Measurements from ENCODE around the gene GNB2. TPM values are rescaled to one million over a fixed set of nuclear protein-coding genes. Genes with fewer than 3 reads are reported as not detected.

GNB2 gene
- total and polyA plus RNA-seq, 2 of the 13 experiments (the other 11 are each of a cell fraction or from before 2014, with no cell fraction given): 48.3 to 67.1 TPM

DNA sequence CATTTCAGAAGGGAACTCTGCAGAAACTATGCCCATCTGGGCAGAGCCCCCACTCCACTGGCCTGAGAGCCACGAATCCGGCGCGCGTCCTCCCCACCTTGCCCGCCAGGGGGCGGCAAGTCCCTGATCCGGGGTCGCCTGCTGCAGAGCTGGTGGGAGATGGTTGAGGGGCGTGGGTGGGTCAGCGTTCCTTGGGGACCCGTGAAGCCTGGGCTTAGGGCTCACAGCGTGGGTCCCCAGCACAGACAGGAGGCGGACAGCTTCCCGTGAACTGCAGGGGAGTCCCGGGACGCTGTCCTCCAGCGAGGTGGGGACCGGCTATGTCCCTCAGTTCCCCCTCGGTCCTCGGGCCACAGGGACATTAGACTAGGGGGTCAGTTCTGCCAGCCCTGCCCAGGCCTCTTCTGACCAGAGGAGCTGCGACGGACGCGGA, 31.8 kb downstream of the GNB2 start (continued):
- TF ChIP-seq ZNF256 (CRISPR knock-in tag; conservative IDR thresholded peaks at IDR 0.05) (peak; percentile 69; the same call in 1 of the 2 replicates), ISL2 (CRISPR knock-in tag; IDR thresholded peaks at IDR 0.05) (0 out of 2 replicates have a peak, but pooled peaks have one; percentile 41), ZNF709 (CRISPR knock-in tag; IDR thresholded peaks at IDR 0.05) (peak; percentile 90; the same call in 1 of the 2 replicates), HOXA3 (CRISPR knock-in tag; IDR thresholded peaks at IDR 0.05) (peak; percentile 19; the same call in 1 of the 2 replicates), RARG (CRISPR knock-in tag; IDR thresholded peaks at IDR 0.05; ENCODE audit: low read depth) (0 out of 2 replicates have a peak, but pooled peaks have one; percentile 67), TRAFD1 (CRISPR knock-in tag; IDR thresholded peaks at IDR 0.05; ENCODE audit: borderline replicate concordance) (0 out of 2 replicates have a peak, but pooled peaks have one; percentile 31), ZNF264 (CRISPR knock-in tag; IDR thresholded peaks at IDR 0.05) (peak; percentile 45; the same call in 1 of the 2 replicates), ZNF251 (CRISPR knock-in tag; IDR thresholded peaks at IDR 0.05) (0 out of 2 replicates have a peak, but pooled peaks have one; percentile 40), TBP (CRISPR knock-in tag; IDR thresholded peaks at IDR 0.05) (no peak), BORCS8-MEF2B (CRISPR knock-in tag; IDR thresholded peaks at IDR 0.05) (no peak), ZSCAN12 (CRISPR knock-in tag; IDR thresholded peaks at IDR 0.05) (no peak), IKZF4 (CRISPR knock-in tag; IDR thresholded peaks at IDR 0.05; ENCODE audit: borderline replicate concordance, low read depth, not compliant biosample characterization) (peak; percentile 19), ARID4A (CRISPR knock-in tag; IDR thresholded peaks at IDR 0.05; ENCODE audit: borderline replicate concordance) (no peak), NR2C2 (CRISPR knock-in tag; IDR thresholded peaks at IDR 0.05; ENCODE audit: borderline replicate concordance) (no peak), SOX5 (CRISPR knock-in tag; IDR thresholded peaks at IDR 0.05; ENCODE audit: borderline replicate concordance) (0 out of 2 replicates have a peak, but pooled peaks have one; percentile 35), ATF3 (CRISPR knock-in tag; IDR thresholded peaks at IDR 0.05) (0 out of 2 replicates have a peak, but pooled peaks have one; percentile 2), GATAD2A (CRISPR knock-in tag; IDR thresholded peaks at IDR 0.05) (no peak), ZNF691 (CRISPR knock-in tag; IDR thresholded peaks at IDR 0.05; ENCODE audit: borderline replicate concordance, low read depth) (peak; percentile 21; the same call in 1 of the 2 replicates), ZNF33B (CRISPR knock-in tag; IDR thresholded peaks at IDR 0.05) (no peak), ZNF639 (CRISPR knock-in tag; conservative IDR thresholded peaks at IDR 0.05) (no peak)
- TF ChIP-seq, protein P1, sequence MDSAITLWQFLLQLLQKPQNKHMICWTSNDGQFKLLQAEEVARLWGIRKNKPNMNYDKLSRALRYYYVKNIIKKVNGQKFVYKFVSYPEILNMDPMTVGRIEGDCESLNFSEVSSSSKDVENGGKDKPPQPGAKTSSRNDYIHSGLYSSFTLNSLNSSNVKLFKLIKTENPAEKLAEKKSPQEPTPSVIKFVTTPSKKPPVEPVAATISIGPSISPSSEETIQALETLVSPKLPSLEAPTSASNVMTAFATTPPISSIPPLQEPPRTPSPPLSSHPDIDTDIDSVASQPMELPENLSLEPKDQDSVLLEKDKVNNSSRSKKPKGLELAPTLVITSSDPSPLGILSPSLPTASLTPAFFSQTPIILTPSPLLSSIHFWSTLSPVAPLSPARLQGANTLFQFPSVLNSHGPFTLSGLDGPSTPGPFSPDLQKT (CRISPR knock-in tag; IDR thresholded peaks at IDR 0.05; ENCODE audit: borderline replicate concordance): no peak
